Upper lobe of left lung (tissue), 4 donors: ENCODE results near the gene ACBD6.

ENCODE experiments used
- POLR2A ChIP-seq, 4 donors: fragments of 450-650 bp; IDR thresholded peaks; one replicate each; pipeline ENCODE4 v1.5.1; 2016 to 2017; ENCODE audit warnings: antibody characterized with exemption in 4 of 4, mild to moderate bottlenecking in 2 of 4
- TF ChIP-seq, protein P1 (sequence below), 6 experiments: fragments of 450-650 bp in 4 of 6; fragments of 200-600 bp in 2 of 6; sonication (generic) in 2 of 6; IDR thresholded peaks; one replicate each; pipeline ENCODE4 v1.5.1; 2016 to 2019; ENCODE audit warnings: antibody characterized with exemption in 6 of 6

DNA sequence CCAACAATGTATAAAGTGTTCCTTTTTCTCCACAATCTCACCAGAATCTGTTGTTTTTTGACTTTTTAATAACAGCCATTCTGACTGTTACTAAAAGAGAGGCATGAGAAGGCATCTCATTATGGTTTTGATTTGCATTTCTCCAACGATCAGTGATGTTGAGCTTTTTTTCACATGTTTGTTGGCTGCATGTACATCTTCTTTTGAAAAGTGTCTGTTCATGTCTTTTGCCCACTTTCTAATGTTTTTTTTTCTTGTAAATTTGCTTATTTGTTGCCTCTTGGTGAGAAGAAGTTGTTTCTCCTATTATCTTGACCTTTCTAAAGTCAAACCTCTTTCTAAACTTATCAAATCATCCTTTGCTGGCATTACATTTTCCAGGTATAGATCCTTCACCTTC is 80.8 kb downstream of the ACBD6 start:
- TF ChIP-seq POLR2A (IDR thresholded peaks at IDR 0.05), result no peak
- TF ChIP-seq, protein P1, sequence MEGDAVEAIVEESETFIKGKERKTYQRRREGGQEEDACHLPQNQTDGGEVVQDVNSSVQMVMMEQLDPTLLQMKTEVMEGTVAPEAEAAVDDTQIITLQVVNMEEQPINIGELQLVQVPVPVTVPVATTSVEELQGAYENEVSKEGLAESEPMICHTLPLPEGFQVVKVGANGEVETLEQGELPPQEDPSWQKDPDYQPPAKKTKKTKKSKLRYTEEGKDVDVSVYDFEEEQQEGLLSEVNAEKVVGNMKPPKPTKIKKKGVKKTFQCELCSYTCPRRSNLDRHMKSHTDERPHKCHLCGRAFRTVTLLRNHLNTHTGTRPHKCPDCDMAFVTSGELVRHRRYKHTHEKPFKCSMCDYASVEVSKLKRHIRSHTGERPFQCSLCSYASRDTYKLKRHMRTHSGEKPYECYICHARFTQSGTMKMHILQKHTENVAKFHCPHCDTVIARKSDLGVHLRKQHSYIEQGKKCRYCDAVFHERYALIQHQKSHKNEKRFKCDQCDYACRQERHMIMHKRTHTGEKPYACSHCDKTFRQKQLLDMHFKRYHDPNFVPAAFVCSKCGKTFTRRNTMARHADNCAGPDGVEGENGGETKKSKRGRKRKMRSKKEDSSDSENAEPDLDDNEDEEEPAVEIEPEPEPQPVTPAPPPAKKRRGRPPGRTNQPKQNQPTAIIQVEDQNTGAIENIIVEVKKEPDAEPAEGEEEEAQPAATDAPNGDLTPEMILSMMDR (IDR thresholded peaks at IDR 0.05), result no peak
